Keratinocyte (primary cell): Measurements from ENCODE around the gene CSN3.
"Not testable (repeated sequence)": the region's sequence is repeated elsewhere in the genome, so short reads cannot be mapped to it uniquely, and the experiment has no call there.

ENCODE experiments used
- EZH2 ChIP-seq: IDR thresholded peaks from one replicate; pipeline ENCODE4 v1.6.1; 2012; ENCODE audit warnings: inconsistent platforms, mild to moderate bottlenecking, low read length, moderate library complexity
- TF ChIP-seq, protein P1 (sequence below), 3 experiments: IDR thresholded peaks in 1 of 3; conservative IDR thresholded peaks in 1 of 3; optimal IDR thresholded peaks in 1 of 3; 2 replicates in 2 of 3; 3 replicates in 1 of 3; pipeline versions ENCODE3 to v1.5.1; 2011; ENCODE audit warnings: low read length in 3 of 3, mild to moderate bottlenecking in 3 of 3, moderate library complexity in 2 of 3, control low read depth in 1 of 3, inconsistent platforms in 1 of 3; ENCODE audit not compliant: insufficient read depth in 2 of 3; ENCODE audit errors: extremely low read depth in 1 of 3

DNA sequence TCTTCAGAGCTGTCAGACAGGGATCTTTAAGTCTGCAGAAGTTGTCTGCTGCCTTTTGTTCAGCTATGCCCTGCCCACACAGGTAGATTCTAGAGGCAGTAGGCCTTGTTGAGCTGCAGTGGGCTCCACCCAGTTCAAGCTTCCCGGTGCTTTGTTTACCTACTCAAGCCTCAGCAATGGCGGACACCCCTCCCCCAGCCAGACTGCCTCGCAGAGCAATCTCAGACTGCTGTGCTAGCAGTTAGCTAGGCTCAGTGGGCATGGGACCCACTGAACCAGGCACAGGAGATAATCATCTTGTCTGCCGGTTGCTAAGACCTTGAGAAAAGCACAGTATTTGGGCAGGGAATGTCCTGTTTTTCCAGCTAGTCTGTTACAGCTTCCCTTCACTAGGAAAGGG lies 29.6 kb upstream of the CSN3 start:
- TF ChIP-seq, protein P1, sequence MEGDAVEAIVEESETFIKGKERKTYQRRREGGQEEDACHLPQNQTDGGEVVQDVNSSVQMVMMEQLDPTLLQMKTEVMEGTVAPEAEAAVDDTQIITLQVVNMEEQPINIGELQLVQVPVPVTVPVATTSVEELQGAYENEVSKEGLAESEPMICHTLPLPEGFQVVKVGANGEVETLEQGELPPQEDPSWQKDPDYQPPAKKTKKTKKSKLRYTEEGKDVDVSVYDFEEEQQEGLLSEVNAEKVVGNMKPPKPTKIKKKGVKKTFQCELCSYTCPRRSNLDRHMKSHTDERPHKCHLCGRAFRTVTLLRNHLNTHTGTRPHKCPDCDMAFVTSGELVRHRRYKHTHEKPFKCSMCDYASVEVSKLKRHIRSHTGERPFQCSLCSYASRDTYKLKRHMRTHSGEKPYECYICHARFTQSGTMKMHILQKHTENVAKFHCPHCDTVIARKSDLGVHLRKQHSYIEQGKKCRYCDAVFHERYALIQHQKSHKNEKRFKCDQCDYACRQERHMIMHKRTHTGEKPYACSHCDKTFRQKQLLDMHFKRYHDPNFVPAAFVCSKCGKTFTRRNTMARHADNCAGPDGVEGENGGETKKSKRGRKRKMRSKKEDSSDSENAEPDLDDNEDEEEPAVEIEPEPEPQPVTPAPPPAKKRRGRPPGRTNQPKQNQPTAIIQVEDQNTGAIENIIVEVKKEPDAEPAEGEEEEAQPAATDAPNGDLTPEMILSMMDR (optimal IDR thresholded peaks at IDR 0.05 in 1 of 3, IDR thresholded peaks at IDR 0.05 in 1 of 3, conservative IDR thresholded peaks at IDR 0.05 in 1 of 3; ENCODE audit: extremely low read depth in 1 of 3, insufficient read depth in 2 of 3, low read length in 3 of 3): not testable (repeated sequence)
- TF ChIP-seq EZH2: not testable (repeated sequence)
